HG03066 (cell line): ENCODE results near the gene THBS1.

Source experiments
- ATAC-seq: cut with Tn5 transposase; IDR thresholded peaks from one replicate; pipeline ENCODE4 v1.9.1; 2021; ENCODE audit warnings: low read depth; ENCODE audit not compliant: unreplicated experiment

The THBS1 gene

DNA sequence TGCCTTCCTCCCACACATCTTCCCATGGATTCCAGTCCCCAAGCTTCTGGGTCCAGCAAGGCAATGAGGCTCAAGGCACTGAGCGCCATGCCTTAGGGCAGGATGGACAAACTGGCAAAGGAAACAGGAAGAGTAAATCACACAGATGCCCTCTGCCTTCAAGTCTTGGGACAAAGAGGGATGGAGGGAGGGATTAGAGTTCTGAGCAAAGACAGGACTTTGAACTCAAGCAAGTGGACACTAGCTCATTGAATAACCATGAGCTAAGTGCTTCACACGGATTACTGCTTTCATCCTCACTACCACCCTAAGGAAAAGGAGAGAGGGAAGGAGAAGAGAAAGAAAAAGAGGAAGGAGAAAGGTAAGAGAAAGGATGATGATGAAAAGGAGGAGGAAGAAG, 7.6 kb upstream of the THBS1 start:
- no peak for ATAC-seq

DNA sequence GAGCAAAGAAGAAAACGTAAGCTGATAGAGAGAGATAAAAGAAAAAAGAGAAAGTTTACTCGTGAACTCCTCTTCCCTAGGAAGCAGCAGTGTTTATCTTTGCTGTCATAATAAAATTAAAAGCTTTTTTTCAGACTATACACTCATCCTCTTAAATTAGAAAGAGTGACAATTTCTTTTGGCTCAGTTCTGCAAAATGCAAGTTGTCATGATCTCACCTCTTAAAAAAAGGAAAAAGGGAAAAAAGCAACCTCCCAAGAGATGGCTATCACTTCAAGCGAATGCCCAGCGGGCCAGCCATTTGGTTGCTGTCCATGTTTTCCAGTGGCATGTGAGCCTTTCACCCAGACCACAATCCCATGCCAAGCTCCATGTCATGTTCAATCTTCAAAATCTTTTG, 7.0 kb upstream of the THBS1 start:
- ATAC-seq, result no peak

DNA sequence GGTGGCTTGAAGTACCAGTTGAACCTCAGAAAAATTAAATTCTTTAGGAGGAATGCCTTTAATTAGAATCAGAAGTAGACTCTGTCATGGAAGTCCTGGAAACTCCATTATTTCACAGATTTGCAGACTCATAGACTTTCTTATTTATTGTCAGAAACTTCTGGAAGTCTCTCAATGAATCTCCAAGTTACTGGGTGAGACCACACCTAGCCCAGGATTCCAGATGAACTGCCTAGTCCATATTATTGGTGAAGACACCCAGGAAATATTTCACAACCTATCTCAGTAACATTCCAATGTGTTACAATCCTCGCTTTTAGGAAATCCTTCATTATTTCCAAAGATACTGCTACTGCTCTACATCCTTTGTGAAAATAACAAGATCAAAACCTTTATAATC, 6.5 kb upstream of the THBS1 start:
- no peak for ATAC-seq

DNA sequence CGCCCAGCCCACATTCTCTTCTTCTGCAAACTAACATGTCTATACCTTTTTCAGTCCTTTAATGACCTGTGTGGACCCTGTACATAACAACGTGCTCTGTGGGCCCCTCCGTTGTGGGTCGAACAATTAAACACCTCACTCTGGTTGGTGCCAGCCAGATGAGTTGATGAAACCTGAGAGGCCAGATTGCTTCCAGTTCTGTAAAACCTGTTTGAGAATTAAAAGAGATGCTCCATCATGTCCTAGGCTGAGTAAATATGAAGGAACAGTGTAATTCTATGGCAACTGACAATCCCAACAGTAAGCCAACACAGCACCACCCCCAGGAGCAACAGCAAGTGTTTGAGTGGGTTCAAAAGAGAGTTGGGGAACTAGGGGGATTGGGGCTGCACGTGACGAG, 5.7 kb upstream of the THBS1 start:
- no peak for ATAC-seq

DNA sequence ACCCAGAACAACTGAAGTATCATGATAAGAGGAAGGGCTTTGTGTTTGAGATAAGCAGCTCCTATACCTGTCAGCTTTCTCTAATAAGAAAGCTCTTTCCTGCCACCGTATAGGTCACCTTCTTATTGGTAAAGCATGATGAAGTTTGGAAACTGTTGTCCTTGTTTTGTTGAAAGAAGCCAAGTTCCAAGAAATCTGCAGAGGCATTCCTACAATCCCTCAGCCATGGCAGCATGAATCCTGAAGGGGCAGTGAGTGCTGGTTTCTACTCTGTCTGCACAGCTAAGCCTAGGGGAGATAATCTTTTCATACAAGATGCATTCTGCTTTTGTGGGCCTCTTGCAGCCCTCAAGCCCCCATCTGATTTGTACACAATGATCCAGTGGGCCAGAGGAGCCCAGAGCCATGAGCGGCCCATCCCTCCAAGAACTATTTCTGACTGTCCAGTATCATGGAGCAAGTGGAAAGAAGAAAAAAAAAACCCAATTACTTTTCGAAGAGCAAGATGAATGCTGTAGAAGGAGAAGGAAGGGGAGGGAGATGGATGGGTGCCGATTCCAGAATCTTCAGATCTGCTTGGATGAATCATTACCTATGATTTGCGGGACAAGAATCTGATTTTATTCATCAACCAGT, 1.9 kb upstream of the THBS1 start:
- no peak for ATAC-seq

DNA sequence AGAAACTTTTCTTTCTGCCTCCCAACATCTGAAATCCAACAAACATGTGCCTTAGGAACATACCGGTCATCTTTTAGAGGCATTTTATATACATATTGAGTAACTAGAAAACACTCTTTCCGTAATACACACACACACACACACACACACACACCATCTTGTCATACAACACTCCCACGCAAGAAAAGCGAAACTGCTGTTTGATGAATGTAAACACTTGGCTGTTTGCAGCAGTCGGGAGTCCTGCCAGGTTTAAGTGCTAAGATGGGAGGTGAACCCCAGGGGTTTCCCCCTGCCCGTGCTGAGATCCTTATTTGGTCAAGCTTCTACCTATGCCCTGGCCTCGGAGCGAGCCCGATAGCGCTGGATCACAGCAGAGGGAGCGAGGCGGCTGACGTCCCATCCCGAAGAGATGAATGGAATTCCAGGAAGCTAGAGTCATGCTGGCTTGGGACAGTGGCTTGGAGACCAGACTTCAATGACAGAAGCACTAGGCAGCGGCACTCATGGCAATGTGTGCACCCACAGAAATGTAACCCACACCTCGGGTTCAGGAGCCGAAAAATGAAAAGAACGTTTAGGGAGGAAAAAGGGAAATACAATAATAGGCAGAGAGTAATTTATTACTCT, 1.3 kb upstream of the THBS1 start:
- peak; percentile 32 for ATAC-seq

DNA sequence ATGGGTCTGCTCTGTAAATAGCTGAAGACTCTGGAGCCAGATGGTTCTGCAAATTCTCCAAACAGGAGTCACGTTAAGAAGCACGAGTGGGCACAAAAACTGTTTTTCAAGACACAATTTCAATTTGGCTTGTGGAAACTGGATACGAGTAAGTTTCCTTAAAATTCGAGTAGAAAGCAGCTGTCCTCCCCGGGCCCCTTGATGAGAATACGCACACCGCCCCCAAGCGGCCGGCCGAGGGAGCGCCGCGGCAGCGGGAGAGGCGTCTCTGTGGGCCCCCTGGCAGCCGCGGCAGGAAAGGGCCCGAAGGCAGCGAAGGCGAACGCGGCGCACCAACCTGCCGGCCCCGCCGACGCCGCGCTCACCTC, 778 bp upstream of the THBS1 start:
- ATAC-seq, result peak; percentile 79

DNA sequence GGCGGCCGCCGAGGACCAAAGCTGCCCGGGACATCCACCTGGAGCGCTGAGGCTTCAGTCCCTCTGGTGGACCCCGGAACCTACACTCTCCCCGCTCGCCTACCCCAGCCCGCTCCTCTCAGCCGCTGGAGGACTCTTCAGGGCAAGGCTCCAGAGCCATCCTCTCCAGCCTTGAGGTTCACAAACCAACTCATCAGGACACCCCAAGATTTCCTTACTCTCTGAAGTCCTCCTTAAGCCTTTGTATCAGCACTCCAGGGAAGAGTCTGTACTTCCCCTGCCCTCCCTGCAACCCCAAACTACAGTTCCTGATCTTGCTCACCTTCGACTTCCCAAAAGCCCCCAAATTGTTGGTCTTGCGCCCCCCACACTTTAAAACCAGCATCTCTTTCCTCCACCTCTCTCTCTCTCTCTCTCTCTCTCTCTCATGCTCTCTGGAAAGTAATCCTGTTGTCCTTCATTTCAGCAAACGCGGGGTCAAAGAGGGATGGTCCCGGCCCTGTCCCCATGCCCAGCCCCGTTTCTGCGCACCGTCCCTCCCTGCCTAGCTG, 438 bp downstream of the THBS1 start:
- no peak for ATAC-seq

DNA sequence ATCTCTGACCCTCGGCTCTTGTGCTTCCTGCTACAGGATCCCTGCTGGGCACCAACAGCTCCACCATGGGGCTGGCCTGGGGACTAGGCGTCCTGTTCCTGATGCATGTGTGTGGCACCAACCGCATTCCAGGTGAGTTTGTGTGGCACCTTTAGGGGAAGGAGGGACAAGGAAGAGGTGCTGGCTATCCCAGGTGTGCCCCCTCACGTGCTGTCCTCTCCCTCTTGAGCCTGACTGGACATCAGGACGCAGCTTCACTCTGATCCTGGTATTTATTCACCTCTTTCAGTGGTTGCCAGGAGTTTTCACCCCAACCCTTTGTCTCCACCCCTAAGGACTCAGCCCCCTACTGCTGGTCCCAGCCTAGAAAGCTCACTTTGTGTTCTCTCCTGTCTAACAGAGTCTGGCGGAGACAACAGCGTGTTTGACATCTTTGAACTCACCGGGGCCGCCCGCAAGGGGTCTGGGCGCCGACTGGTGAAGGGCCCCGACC, 960 bp downstream of the THBS1 start:
- ATAC-seq, result no peak

DNA sequence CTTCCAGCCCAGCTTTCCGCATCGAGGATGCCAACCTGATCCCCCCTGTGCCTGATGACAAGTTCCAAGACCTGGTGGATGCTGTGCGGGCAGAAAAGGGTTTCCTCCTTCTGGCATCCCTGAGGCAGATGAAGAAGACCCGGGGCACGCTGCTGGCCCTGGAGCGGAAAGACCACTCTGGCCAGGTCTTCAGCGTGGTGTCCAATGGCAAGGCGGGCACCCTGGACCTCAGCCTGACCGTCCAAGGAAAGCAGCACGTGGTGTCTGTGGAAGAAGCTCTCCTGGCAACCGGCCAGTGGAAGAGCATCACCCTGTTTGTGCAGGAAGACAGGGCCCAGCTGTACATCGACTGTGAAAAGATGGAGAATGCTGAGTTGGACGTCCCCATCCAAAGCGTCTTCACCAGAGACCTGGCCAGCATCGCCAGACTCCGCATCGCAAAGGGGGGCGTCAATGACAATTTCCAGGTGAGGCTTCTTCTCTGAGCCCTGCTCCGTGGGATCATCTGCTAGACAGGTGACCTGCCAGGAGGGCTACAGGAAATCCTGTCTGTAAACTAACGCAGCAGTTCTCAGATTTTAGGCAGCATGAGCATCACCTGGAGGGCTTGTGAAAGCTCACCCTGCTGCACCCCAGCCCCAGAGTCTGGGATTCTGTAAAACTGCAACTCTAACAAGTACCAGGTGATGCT, 1.6 kb downstream of the THBS1 start:
- ATAC-seq, result no peak

DNA sequence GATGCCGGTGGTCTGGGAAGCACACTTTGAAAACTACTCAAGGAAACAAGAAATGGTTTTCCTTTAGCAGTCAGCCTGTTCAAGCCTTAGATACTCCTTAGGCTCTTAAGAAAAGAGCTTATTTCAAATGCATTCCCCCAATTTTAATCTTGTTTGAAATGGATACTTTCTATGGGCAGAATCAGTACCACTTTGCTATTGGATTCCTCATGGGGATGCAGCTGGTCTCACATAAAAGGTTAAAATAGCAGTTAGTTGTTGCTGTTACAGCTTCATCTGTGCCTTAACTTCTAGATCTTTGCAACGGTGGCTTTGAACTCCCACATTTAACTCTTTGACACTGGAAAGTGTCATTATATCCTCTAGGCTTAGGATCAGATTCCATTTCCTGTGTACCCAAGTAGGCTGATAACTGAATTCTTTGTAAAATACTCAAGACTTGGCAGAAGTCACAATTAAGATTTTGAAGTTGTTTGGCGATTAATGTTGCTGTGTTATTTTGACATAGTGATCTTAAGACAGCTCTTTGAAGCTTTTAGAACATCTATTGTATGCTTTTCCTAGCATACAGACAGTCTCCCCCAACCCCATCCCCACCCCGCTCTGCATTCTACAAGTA, 2.2 kb downstream of the THBS1 start:
- ATAC-seq, result no peak

DNA sequence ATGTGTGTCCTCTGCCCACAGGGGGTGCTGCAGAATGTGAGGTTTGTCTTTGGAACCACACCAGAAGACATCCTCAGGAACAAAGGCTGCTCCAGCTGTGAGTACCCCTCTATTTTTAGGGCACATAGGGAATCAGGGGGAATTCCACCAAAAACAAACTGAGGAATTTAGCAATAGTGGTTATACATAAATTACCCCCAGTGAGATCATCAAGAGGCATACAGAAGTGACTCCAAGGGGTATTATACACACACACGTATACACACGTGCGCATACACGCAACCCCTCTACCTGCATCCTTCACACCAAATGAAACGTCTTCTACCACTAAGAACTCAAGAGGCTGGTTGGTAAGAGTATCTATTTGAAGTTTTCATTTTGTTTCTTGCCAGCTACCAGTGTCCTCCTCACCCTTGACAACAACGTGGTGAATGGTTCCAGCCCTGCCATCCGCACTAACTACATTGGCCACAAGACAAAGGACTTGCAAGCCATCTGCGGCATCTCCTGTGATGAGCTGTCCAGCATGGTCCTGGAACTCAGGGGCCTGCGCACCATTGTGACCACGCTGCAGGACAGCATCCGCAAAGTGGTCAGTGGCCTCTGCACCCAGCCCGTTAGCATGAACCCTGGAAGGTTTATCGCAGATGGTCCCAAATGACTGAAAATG, 2.9 kb downstream of the THBS1 start:
- no peak for ATAC-seq

DNA sequence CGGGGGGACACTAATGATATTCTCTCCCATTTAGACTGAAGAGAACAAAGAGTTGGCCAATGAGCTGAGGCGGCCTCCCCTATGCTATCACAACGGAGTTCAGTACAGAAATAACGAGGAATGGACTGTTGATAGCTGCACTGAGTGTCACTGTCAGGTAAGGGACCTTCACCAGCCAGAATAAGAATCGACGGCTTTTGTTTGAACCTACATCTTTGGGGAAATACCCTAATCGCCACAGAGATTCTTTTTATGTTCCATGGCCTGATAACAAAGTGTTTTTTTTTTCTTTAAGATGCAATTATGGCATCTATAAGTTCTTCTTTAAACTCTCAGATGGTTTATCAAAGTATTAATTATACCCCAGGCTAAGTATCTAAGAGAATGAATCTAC, 3.4 kb downstream of the THBS1 start:
- no peak for ATAC-seq

DNA sequence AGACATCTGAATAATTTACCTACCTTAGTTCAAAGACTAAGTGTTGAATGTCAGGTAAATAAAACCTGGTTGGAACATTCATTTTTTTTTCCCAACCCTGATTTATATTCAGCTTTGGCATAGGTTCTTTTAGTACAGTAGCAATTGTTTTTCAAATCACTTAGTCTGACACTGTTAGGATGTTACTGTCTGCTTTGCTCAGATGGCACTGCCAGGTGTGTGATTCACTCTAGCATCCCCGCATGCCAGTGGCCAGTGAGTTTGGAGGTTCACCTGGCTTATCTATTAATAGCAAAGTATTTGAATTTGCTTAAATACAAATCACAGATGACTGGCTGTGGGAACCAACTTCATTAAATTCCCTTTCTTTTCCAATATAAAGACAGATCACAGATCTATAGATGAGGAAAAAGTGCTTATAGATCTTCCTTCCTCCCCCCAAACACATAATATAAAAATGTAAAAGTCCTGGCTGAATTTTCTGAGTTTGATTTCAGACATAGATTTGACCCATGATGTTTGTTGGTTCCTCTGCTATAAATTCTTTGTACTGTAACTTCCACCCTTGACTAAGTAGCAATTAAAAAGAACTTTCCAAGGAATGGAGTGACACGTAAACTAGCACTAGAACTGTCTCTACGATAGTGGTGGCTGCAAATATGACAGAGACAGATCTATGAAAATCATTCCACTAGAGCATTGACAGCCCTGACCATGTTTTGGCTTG, 3.9 kb downstream of the THBS1 start:
- no peak for ATAC-seq

DNA sequence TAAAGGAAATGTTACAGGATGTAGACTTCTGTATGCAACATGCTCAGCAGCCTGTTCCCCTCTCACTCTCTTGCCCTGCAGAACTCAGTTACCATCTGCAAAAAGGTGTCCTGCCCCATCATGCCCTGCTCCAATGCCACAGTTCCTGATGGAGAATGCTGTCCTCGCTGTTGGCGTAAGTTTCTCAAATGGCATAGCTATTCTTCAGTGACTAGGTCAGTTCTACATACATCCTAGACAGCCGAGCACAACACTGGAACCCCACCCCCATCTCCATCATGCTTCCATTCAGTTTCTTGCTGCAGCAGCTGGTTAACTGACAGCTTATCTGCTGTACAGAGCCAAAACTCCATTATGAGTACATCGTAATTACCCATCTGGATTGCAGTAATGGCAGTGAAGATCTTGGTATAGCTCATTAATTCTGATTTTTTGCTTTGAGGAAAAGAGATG, 4.5 kb downstream of the THBS1 start:
- no peak for ATAC-seq

DNA sequence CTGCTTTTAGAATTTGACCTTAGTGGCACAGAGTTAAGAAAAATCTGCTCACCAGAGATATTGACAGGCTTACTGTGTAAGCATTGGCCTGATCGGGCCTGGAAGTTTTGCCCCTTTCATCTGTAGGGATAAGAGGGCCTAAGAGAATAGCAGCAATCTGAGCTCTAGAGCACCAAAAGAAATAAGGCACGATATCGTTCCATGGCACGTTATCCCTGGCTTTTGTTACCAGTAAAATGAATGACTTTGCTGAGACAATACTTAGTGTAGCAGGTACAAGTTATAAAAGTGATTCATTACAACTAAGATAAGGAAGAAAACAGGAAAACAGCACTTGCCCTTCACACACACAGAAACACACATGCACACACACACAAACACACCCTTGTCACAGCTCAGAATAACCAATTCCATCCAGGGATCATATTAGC, 5.0 kb downstream of the THBS1 start:
- no peak for ATAC-seq

DNA sequence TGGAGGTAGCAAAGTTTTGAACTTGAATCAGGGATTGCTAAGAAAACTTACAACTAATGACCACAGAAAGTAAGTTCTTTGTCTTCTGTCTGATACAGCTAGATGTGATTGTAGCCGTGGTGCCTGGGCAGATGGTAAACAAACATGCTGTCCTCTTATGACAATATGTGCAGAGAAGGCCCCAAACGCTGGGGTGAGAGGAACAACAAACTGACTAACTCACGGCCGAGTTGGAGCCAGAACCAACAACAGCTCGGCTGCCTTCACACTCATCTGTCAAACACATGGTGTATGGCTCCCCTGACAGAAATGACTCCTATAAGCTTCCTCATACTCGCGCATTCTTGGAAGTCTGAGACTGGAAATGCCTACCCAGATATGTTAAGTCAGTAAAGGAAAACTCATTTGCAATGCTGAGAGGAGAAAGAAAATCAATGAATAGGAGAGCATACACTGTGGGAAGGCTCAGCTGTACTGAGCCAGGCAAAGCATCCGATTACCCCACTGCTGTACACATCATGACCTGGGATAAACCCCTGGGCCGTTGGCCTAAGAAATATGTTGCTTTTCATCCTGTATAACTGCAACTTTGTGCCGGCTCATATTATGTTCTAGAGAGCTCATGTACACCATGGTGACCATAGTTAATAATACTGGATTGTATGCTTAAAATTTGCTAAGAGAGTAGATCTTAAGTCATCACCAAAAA, 5.7 kb downstream of the THBS1 start:
- no peak for ATAC-seq

DNA sequence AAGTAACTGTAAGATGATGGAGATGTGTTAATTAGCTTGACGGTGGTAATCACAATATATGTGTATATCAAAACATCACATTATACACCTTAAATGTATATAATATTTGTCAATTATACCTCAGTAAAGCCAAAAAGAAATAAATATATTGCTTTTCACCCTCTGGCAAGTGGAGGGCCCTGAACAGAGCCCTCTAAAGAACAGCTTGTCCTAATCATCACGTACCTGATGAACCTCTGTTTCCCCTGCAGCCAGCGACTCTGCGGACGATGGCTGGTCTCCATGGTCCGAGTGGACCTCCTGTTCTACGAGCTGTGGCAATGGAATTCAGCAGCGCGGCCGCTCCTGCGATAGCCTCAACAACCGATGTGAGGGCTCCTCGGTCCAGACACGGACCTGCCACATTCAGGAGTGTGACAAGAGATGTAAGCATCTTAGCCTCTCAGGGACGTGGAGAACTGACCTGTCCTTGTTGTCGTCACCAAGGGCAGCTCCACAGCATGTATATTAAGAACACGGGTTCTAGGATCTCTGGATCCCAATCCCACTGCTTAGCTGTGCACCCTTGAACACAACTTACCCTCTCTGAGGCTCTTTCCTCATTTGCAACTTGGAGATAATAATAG, 6.3 kb downstream of the THBS1 start:
- no peak for ATAC-seq
